ENCODE data around the gene ANKH. TPM values are rescaled to one million over a fixed set of nuclear protein-coding genes. Genes with fewer than 3 reads are reported as not detected.

Gene ANKH
- total and polyA plus RNA-seq, 5 donors, result 60.9 to 155 (median 134) TPM

DNA sequence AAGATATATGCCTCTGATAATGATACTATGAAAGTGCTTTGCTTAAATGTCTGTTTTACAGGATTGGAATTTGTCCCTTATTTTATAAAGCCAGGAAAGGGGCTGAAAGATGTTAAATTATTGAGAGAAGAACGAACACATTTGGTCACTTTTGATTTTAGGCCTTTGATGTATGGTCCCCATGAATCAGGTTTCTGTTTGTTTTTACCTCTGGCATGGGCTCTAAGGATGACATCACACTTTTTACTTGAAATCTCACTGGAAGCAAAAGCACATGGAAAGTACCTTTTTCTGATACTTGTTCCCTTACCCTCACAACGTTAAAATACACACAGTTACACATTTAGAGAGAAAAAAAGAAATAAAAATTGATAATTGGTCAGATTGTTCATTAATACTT lies 200.2 kb downstream of the ANKH start:
- Histone ChIP-seq H3K27ac (ENCODE audit: low read length) (no peak overlapping the region), H3K27me3 (ENCODE audit: control insufficient read depth, insufficient read depth) (no peaks in the 10 kb centered on the region), H3K9me3 (ENCODE audit: control insufficient read depth, low read length) (peaks cover 2% of the 10 kb centered on the region), H3K4me1 (ENCODE audit: control insufficient read depth, insufficient read depth, low read length) (peaks cover 16% of the 10 kb centered on the region), H3K4me3 (ENCODE audit: low read length) (no peak overlapping the region)
- no peak for ATAC-seq
- no peak for DNase-seq
- intact Hi-C loops (cut with DNase I), result no loop called here
- WGBS, result 54% methylated on average over 2 of the region's 2 CpGs

DNA sequence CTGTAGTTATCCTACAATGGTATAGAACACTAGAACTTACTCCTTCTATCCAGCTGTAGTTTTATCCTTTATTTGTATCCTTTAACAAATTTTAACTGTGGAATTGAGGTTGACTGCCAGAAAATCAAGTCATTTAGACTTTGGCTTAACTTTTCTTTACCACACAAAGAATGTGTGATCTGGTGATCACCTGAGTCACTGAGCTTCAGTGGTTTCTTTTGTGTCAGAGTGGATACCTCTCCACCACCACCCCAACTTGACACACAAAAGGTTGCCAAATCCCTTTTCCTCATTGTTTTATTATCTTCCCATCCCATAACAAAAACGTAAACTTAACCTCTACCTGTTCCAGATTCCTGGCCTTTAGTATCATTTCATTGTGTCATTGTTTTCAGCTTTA lies 201.6 kb downstream of the ANKH start:
- intact Hi-C loops (cut with DNase I), result no loop called here
- Histone ChIP-seq H3K4me1 (ENCODE audit: control insufficient read depth, insufficient read depth, low read length) (peaks cover 11% of the 10 kb centered on the region), H3K27ac (ENCODE audit: low read length) (no peak overlapping the region), H3K27me3 (ENCODE audit: control insufficient read depth, insufficient read depth) (no peaks in the 10 kb centered on the region), H3K9me3 (ENCODE audit: control insufficient read depth, low read length) (no peaks in the 10 kb centered on the region), H3K4me3 (ENCODE audit: low read length) (no peak overlapping the region)
- DNase-seq (no peak), ATAC-seq (no peak)
- 73% methylated on average over 1 of the region's 1 CpG for WGBS

DNA sequence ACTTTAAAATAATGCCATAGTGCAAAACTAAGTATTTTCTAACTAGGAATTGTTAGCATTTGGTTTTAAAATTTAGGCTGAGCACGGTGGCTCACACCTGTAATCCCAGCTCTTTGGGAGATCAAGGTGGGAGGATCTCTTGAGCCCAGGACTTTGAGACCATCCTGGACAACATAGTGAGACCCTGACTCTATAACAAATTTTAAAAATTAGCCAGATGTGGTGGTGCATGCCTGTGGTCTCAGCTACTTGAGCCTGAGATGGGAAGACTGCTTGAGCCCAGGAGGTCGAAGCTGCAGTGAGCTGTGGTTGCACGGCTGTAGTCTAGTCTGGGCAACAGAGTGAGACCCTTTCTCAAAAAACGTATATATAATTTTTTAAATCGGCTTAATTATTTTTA lies 202.2 kb downstream of the ANKH start:
- H3K27ac ChIP-seq (ENCODE audit: low read length), result no peak overlapping the region
- ATAC-seq, result no peak
- H3K9me3 ChIP-seq (ENCODE audit: control insufficient read depth, low read length), result no peaks in the 10 kb centered on the region
- no peak overlapping the region for H3K4me3 ChIP-seq (ENCODE audit: low read length)
- 93% methylated on average over 5 of the region's 5 CpGs for WGBS
- no peaks in the 10 kb centered on the region for H3K27me3 ChIP-seq (ENCODE audit: control insufficient read depth, insufficient read depth)
- no peak for DNase-seq
- H3K4me1 ChIP-seq (ENCODE audit: control insufficient read depth, insufficient read depth, low read length), result peaks cover 11% of the 10 kb centered on the region
- intact Hi-C loops (cut with DNase I), result no loop called here

DNA sequence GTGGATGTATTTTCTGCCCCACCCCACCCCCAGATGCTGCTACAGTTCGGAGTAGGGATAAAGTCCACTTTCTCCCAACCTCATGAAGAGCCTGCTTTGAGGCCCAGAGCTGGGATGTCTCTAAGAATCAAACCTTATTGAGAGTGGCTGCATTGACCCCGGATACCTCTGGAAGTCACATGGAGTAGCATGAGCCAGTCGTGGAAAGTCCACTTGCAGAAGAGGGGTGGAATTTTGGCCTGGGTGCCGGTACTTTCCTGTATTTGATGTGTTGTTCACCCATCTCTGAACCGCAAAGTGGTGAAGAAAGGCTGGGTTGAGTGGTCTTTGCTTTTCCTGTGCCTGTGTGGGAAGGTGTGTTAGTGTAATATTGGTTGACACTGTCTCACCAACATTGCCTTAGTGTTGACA lies 203.4 kb downstream of the ANKH start:
- ATAC-seq (no peak), DNase-seq (no peak)
- WGBS, result 82% methylated on average over 5 of the region's 5 CpGs
- H3K9me3 ChIP-seq (ENCODE audit: control insufficient read depth, low read length), result no peaks in the 10 kb centered on the region
- peak overlapping the region; percentile 21 for H3K27ac ChIP-seq (ENCODE audit: low read length)
- intact Hi-C loops (cut with DNase I), result no loop called here
- H3K27me3 ChIP-seq (ENCODE audit: control insufficient read depth, insufficient read depth), result no peaks in the 10 kb centered on the region
- H3K4me1 ChIP-seq (ENCODE audit: control insufficient read depth, insufficient read depth, low read length), result peaks cover 11% of the 10 kb centered on the region
- H3K4me3 ChIP-seq (ENCODE audit: low read length), result no peak overlapping the region

DNA sequence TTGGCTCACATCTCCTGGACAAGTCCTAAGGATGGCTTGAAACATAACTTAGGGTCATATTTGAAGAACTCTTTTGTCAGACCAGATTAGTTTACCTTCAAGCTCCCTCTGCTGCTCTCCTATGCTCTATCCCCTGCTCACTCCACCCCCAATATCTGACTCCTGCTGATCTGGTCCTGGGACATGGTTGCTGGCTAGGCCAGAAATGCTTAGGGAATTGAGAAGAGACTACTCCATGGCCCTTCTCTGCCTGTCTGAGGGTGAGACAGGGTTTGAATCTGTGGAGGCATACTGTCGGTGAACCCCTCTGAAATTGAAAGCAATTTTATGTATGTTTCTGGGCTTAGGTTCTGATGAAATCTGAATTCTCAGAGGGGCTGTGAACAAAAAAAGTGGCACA lies 203.8 kb downstream of the ANKH start:
- DNase-seq (no peak), ATAC-seq (no peak)
- Histone ChIP-seq H3K9me3 (ENCODE audit: control insufficient read depth, low read length) (no peaks in the 10 kb centered on the region), H3K27ac (ENCODE audit: low read length) (peak overlapping the region; percentile 21), H3K4me1 (ENCODE audit: control insufficient read depth, insufficient read depth, low read length) (peaks cover 11% of the 10 kb centered on the region), H3K4me3 (ENCODE audit: low read length) (no peak overlapping the region), H3K27me3 (ENCODE audit: control insufficient read depth, insufficient read depth) (no peaks in the 10 kb centered on the region)
- intact Hi-C loops (cut with DNase I), result no loop called here
- 93% methylated on average over 1 of the region's 1 CpG for WGBS

DNA sequence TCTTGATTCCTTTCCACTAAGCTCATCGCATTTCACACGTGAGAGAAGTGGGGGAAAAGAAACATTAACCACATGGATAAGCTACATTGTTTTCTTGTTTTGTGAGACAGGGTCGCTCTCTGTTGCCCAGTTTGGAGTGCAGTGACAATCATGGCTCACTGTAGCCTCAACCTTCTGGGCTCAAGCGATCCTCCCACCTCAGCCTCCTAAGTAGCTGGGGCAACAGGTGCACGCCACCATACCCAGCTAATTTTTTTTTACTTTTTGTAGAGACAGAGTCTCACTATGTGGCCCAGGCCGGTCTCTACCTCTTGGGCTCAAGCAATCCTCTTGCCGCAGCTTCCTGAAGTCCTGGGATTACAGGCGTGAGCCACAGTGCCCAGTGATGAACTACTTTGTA lies 204.3 kb downstream of the ANKH start:
- intact Hi-C loops (cut with DNase I), result no loop called here
- 82% methylated on average over 8 of the region's 8 CpGs for WGBS
- Histone ChIP-seq H3K27ac (ENCODE audit: low read length) (no peak overlapping the region), H3K27me3 (ENCODE audit: control insufficient read depth, insufficient read depth) (no peaks in the 10 kb centered on the region), H3K4me1 (ENCODE audit: control insufficient read depth, insufficient read depth, low read length) (peaks cover 7% of the 10 kb centered on the region), H3K4me3 (ENCODE audit: low read length) (no peak overlapping the region), H3K9me3 (ENCODE audit: control insufficient read depth, low read length) (no peaks in the 10 kb centered on the region)
- ATAC-seq (no peak), DNase-seq (no peak)

DNA sequence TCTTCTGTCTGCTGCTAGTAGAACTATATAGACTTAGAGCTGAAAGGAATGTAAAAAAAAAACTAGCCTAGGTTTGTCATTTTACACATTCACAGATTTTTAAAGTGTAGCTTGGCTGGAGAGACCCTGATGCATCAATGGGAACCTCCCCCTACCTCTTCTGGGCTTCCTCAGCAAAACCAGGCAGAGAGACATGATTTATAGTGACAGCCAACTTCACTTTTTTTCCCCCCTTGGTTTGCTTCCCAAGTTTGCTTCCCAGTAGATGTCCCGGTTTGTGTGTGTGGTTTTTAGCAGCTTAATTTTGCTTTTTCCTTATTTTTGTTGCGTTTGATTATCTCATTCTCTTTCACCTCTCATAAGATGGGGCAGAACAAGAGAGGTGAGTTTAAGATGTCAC lies 205.2 kb downstream of the ANKH start:
- H3K9me3 ChIP-seq (ENCODE audit: control insufficient read depth, low read length), result no peaks in the 10 kb centered on the region
- no peak for DNase-seq
- WGBS, result 46% methylated on average over 2 of the region's 2 CpGs
- intact Hi-C loops (cut with DNase I), result no loop called here
- H3K4me1 ChIP-seq (ENCODE audit: control insufficient read depth, insufficient read depth, low read length), result peaks cover 2% of the 10 kb centered on the region
- ATAC-seq, result no peak
- H3K27ac ChIP-seq (ENCODE audit: low read length), result no peak overlapping the region
- H3K27me3 ChIP-seq (ENCODE audit: control insufficient read depth, insufficient read depth), result no peaks in the 10 kb centered on the region
- H3K4me3 ChIP-seq (ENCODE audit: low read length), result no peak overlapping the region

DNA sequence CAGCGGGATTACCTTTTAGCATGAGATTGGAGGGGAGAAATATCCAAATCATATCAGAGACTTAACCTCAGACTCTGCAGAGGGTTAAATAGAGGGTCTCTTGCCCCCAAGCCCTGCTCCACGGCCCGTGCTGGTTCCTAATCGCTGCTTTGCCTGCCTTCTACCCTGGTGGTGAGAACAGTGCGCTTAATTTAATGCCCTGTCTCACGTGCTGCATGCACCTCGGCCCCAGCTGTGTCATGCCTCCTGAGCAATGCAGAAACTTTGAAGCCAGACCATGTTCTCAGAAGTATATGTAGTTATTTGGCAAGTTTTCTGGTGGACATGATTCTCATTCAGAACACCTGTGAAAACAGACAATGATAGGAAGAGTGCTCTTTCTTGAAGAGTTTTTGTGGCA lies 205.6 kb downstream of the ANKH start:
- H3K27me3 ChIP-seq (ENCODE audit: control insufficient read depth, insufficient read depth), result no peaks in the 10 kb centered on the region
- ATAC-seq (no peak), DNase-seq (no peak)
- 20% methylated on average over 7 of the region's 7 CpGs for WGBS
- intact Hi-C loops (cut with DNase I), result no loop called here
- no peaks in the 10 kb centered on the region for H3K9me3 ChIP-seq (ENCODE audit: control insufficient read depth, low read length)
- peak overlapping the region; percentile 91 for H3K4me3 ChIP-seq (ENCODE audit: low read length)
- peaks cover 2% of the 10 kb centered on the region for H3K4me1 ChIP-seq (ENCODE audit: control insufficient read depth, insufficient read depth, low read length)
- H3K27ac ChIP-seq (ENCODE audit: low read length), result no peak overlapping the region

DNA sequence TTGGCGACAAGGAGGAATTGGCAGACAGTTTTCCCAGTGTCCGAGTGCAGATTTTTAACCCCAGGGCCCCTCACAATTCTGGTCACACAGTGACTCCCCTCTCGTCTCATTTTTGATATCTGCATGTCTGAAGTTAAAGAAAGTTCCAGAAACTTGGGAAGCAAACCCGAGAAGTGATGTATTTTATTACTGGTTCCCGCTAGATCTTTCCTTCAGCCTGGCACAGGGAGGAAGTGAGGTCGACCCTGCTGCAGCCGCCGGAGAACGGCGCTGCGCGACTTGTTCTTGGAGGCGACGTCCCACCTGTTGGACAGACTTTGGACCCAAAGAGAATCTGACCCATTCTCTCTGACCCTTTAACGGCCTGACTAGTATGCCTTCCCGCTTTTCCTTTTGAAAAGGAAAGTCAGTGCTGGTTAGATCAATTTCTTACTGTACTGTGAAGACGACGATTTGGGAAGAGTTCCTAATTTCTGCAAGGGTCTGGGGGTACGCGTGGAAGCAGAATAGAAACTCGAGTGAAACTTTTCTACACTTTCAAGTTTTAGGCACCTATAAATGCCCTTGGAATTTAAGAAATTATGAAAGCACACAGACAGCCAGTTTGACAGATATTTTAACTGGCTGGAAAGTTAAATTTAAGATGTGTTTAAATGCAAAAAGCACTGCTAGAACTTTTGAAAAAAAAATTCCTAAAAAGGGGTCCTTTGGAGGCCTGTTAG lies 206.3 kb downstream of the ANKH start:
- Histone ChIP-seq H3K27ac (ENCODE audit: low read length) (peak overlapping the region; percentile 96), H3K4me1 (ENCODE audit: control insufficient read depth, insufficient read depth, low read length) (peaks cover 2% of the 10 kb centered on the region)
- WGBS, result 2% methylated on average over 21 of the region's 21 CpGs

DNA sequence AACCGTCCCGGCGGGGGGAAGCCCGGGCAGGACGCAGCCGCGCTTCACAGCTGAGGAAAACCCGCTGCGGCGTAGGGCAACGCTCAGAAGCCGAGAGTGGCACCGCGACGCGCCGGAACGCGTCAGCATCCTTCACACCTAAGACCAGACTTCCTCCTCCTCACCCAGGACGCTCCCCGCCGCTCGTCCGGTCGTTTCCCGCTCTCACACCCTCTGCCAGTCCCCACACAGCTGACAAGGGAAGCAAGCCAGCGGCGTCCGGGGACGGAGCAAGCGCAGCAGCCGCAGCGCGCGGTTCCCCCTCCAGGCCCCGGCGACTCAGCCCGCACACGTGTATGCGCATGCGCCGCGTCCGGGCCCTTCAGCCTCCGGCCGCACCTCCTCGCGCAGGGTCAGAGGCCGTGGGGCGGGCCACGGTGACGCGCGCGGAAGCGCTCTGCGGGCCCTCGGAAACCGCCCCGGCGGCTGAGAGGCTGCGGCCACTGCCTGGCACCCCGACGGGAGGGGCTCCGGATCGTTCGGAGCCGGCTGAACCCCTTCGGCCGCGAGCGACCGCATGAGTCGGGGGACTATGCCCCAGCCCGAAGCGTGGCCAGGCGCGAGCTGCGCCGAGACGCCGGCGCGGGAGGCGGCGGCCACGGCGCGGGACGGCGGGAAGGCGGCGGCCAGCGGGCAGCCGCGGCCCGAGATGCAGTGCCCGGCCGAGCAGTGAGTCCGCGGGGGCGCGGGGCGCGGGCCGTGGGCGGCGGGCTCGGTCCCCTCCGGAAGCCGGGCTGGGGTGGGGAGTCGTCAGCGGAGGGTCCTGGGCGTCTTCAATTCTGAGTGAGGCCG lies 207.1 kb downstream of the ANKH start, which contains the start of gene OTULIN:
Gene OTULIN, plus strand, starts transcription at position 449 of the 831 bp plus-strand sequence. Its CDS starts 108 bp downstream, at position 557.
- Histone ChIP-seq H3K9me3 (ENCODE audit: control insufficient read depth, low read length) (no peaks in the 10 kb centered on the region), H3K27me3 (ENCODE audit: control insufficient read depth, insufficient read depth) (no peaks in the 10 kb centered on the region), H3K4me1 (ENCODE audit: control insufficient read depth, insufficient read depth, low read length) (peaks cover 2% of the 10 kb centered on the region), H3K4me3 (ENCODE audit: low read length) (peak within 1 kb of the TSS; percentile 91), H3K27ac (ENCODE audit: low read length) (peak within 1 kb of the TSS; percentile 96)
- DNase-seq, result peak; percentile 94 to 97 (median 96)
- intact Hi-C loops (cut with DNase I), result no loop called here
- WGBS, result under 1% methylated on average over 115 of the region's 115 CpGs
- peak; percentile 98 to 99 for ATAC-seq

More for the DNA sequence above, 206.3 kb downstream of the ANKH start:
- Histone ChIP-seq H3K9me3 (ENCODE audit: control insufficient read depth, low read length) (no peaks in the 10 kb centered on the region), H3K27me3 (ENCODE audit: control insufficient read depth, insufficient read depth) (no peaks in the 10 kb centered on the region), H3K4me3 (ENCODE audit: low read length) (peak overlapping the region; percentile 91)
- intact Hi-C loops (cut with DNase I), result no loop called here
- ATAC-seq, result no peak
- DNase-seq, result peak; percentile 27 to 66 (median 53)

DNA sequence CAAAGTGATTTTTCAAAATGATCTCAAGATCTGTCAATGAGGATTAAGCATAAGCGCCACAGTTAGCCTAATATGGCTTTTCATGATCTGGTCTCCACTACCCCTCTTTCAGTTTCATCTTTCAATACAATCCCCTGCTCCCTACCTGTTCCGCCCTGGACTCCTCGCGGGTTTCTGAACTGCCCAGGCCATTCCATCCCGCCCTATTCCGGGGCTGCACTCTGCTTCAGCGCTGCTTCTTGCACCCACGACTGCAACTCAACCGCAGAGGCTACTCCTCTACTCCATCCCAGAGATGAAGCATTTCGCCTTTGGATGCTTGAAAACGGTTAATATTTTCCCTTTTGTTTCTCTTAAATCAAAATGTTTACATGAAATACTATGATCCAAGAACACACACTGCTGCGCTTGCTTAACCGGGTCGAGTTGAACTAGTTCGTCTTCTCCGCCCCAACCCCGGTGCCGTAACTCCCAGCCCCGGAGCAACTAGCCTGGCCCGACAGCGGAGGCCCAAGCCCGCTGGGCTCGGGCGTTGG lies 207.8 kb downstream of the ANKH start:
- 3% methylated on average over 24 of the region's 24 CpGs for WGBS
- peaks cover 2% of the 10 kb centered on the region for H3K4me1 ChIP-seq (ENCODE audit: control insufficient read depth, insufficient read depth, low read length)
- intact Hi-C loops (cut with DNase I), result no loop called here
- peak overlapping the region; percentile 84 for H3K27ac ChIP-seq (ENCODE audit: low read length)
- no peaks in the 10 kb centered on the region for H3K27me3 ChIP-seq (ENCODE audit: control insufficient read depth, insufficient read depth)
- peak; percentile 37 to 57 for ATAC-seq
- H3K9me3 ChIP-seq (ENCODE audit: control insufficient read depth, low read length), result no peaks in the 10 kb centered on the region
- peak in 2 of 3 donors; percentile 31 to 64 for DNase-seq
- peak overlapping the region; percentile 91 for H3K4me3 ChIP-seq (ENCODE audit: low read length)
